Purkinje cell (primary cell): ENCODE measurements around the gene PCDHGA2. TPM values are rescaled to one million over a fixed set of nuclear protein-coding genes. Genes with fewer than 3 reads are reported as not detected.

Experiments used
- polyA plus RNA-seq: library from polyadenylated mRNA; unstranded; fragments of >200 nt; fragmentation: Nextera tagmentation; gene quantifications from 2 replicates; pipeline ENCODE4 v1.2.1, GENCODE V29; 2014

PCDHGA2 gene
- polyA plus RNA-seq, 1 donor from 2014 or later, result 1.9 TPM

Other genes starting within 250 kb of the PCDHGA2 start
- gene PCDHB2, start 244.1 kb upstream of the PCDHGA2 start, polyA plus RNA-seq, result 4.7 and 8.3 TPM in 2 replicates
- gene PCDHB3, start 238.3 kb upstream of the PCDHGA2 start, polyA plus RNA-seq, result 3.7 and 7.5 TPM in 2 replicates
- 6.0 and 16.8 TPM in 2 replicates for gene PCDHB4, start 216.9 kb upstream of the PCDHGA2 start, polyA plus RNA-seq
- 2.1 and 4.8 TPM in 2 replicates for gene PCDHB5, start 203.6 kb upstream of the PCDHGA2 start, polyA plus RNA-seq
- gene PCDHB6, start 188.7 kb upstream of the PCDHGA2 start, polyA plus RNA-seq, result 1.0 and 1.4 TPM in 2 replicates
- gene PCDHB7, start 166.1 kb upstream of the PCDHGA2 start, polyA plus RNA-seq, result 0.78 TPM in 1 of 2 replicates, not detected in the other
- gene PCDHB8, start 161.0 kb upstream of the PCDHGA2 start, polyA plus RNA-seq, result not detected in 2 replicates
- 0.09 and 0.70 TPM in 2 replicates for gene PCDHB16, start 156.4 kb upstream of the PCDHGA2 start, polyA plus RNA-seq
- gene PCDHB9, start 151.6 kb upstream of the PCDHGA2 start, polyA plus RNA-seq, result 0.21 and 0.81 TPM in 2 replicates
- 1.2 and 3.6 TPM in 2 replicates for gene PCDHB10, start 146.4 kb upstream of the PCDHGA2 start, polyA plus RNA-seq
- gene PCDHB11, start 139.1 kb upstream of the PCDHGA2 start, polyA plus RNA-seq, result 1.1 and 1.6 TPM in 2 replicates
- 2.6 and 2.8 TPM in 2 replicates for gene PCDHB12, start 130.0 kb upstream of the PCDHGA2 start, polyA plus RNA-seq
- 2.0 and 5.2 TPM in 2 replicates for gene PCDHB13, start 124.8 kb upstream of the PCDHGA2 start, polyA plus RNA-seq
- gene PCDHB14, start 115.4 kb upstream of the PCDHGA2 start, polyA plus RNA-seq, result 5.3 and 5.4 TPM in 2 replicates
- gene PCDHB15, start 93.4 kb upstream of the PCDHGA2 start, polyA plus RNA-seq, result 28.7 and 30.0 TPM in 2 replicates
- not detected in 2 replicates for gene SLC25A2, start 34.7 kb upstream of the PCDHGA2 start, polyA plus RNA-seq
- 374 and 453 TPM in 2 replicates for gene TAF7, start 18.0 kb upstream of the PCDHGA2 start, polyA plus RNA-seq
- gene PCDHGA1, start 8.2 kb upstream of the PCDHGA2 start, polyA plus RNA-seq, result 0.69 TPM in 1 of 2 replicates, not detected in the other
- 1.3 and 4.3 TPM in 2 replicates for gene PCDHGA3, start 5.1 kb downstream of the PCDHGA2 start, polyA plus RNA-seq
- gene PCDHGB1, start 11.3 kb downstream of the PCDHGA2 start, polyA plus RNA-seq, result not detected in 2 replicates
- 0.27 TPM in 1 of 2 replicates, not detected in the other for gene PCDHGA4, start 16.3 kb downstream of the PCDHGA2 start, polyA plus RNA-seq
- 0.08 and 2.9 TPM in 2 replicates for gene PCDHGB2, start 21.2 kb downstream of the PCDHGA2 start, polyA plus RNA-seq
- 2.2 and 2.5 TPM in 2 replicates for gene PCDHGA5, start 25.4 kb downstream of the PCDHGA2 start, polyA plus RNA-seq
- gene PCDHGB3, start 31.5 kb downstream of the PCDHGA2 start, polyA plus RNA-seq, result 0.06 and 1.2 TPM in 2 replicates
- gene PCDHGA6, start 35.1 kb downstream of the PCDHGA2 start, polyA plus RNA-seq, result 0.30 and 0.60 TPM in 2 replicates
- gene PCDHGA7, start 44.0 kb downstream of the PCDHGA2 start, polyA plus RNA-seq, result 0.73 and 1.8 TPM in 2 replicates
- gene PCDHGB4, start 48.9 kb downstream of the PCDHGA2 start, polyA plus RNA-seq, result 1.8 and 2.1 TPM in 2 replicates
- gene PCDHGA8, start 53.9 kb downstream of the PCDHGA2 start, polyA plus RNA-seq, result 0.11 and 0.13 TPM in 2 replicates
- gene PCDHGB5, start 59.2 kb downstream of the PCDHGA2 start, polyA plus RNA-seq, result 0.32 TPM in 1 of 2 replicates, not detected in the other
- gene PCDHGA9, start 64.0 kb downstream of the PCDHGA2 start, polyA plus RNA-seq, result 1.1 and 1.9 TPM in 2 replicates
- 0.31 and 0.42 TPM in 2 replicates for gene PCDHGB6, start 69.3 kb downstream of the PCDHGA2 start, polyA plus RNA-seq
- gene PCDHGA10, start 74.2 kb downstream of the PCDHGA2 start, polyA plus RNA-seq, result 6.1 and 7.8 TPM in 2 replicates
- 0.35 TPM in 1 of 2 replicates, not detected in the other for gene PCDHGB7, start 78.9 kb downstream of the PCDHGA2 start, polyA plus RNA-seq
- gene PCDHGA11, start 82.3 kb downstream of the PCDHGA2 start, polyA plus RNA-seq, result 1.5 and 2.4 TPM in 2 replicates
- 3.6 and 4.3 TPM in 2 replicates for gene PCDHGA12, start 91.7 kb downstream of the PCDHGA2 start, polyA plus RNA-seq
- gene PCDHGC3, start 137.2 kb downstream of the PCDHGA2 start, polyA plus RNA-seq, result 51.6 and 70.9 TPM in 2 replicates
- gene PCDHGC4, start 146.3 kb downstream of the PCDHGA2 start, polyA plus RNA-seq, result 0.22 and 4.5 TPM in 2 replicates
- gene PCDHGC5, start 150.3 kb downstream of the PCDHGA2 start, polyA plus RNA-seq, result 0.34 and 2.0 TPM in 2 replicates